Activated CD4-positive, alpha-beta T cell treated with anti-CD3 and anti-CD28 coated beads, Interleukin-10, Interleukin-2, amounts not matched to agents 100 ng/mL and 50 ng/mL, durations not matched to agents 16 hours and 8 hours (primary cell): ENCODE measurements around the gene ARHGEF28.

Source experiments
- DNase-seq: peaks from one replicate; pipeline ENCODE4 v3.0.0-alpha.2; 2020

Gene ARHGEF28

DNA sequence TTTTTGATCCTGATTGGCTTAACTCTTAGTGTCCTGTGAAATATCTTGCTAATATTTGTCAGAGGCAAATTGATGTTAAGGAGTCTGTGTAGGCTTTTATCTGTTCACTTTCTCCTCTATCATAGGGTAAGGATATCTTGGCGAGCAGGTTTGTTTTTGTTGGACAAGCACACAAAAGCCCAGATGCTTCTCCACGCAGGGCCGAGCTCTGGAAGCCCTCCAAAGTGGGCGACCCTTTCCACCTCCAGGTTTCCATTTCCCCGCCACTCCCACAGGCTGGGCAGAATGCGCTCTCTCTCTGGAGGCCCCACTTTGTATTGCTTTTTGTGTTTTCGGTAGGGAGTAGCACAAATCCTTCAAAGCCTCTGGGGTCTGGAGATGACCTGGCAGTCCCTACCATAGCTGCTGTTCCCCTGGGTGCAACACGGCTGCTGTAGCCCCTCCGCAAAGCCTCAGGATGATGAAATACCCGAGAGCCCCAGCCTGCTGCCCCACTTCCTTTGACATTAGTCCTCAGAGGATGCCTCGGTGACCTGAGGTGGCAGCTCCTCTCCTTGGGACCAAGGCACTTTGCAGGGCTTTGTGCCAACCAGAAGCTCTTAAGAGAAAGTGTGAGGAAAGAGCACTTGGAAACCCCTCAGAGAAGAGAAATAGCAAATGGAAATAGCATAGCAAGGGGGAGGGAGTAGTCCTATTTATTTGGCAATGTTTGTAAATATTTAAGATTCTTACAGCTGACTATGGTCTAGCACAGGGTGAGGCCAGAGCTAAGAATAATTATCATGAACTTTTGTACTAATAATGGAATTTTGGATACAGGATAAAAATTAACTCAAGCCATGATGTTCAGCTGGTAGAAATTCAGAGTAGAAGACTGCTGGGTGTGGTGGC lies 122.8 kb downstream of the ARHGEF28 start:
- no peak for DNase-seq

DNA sequence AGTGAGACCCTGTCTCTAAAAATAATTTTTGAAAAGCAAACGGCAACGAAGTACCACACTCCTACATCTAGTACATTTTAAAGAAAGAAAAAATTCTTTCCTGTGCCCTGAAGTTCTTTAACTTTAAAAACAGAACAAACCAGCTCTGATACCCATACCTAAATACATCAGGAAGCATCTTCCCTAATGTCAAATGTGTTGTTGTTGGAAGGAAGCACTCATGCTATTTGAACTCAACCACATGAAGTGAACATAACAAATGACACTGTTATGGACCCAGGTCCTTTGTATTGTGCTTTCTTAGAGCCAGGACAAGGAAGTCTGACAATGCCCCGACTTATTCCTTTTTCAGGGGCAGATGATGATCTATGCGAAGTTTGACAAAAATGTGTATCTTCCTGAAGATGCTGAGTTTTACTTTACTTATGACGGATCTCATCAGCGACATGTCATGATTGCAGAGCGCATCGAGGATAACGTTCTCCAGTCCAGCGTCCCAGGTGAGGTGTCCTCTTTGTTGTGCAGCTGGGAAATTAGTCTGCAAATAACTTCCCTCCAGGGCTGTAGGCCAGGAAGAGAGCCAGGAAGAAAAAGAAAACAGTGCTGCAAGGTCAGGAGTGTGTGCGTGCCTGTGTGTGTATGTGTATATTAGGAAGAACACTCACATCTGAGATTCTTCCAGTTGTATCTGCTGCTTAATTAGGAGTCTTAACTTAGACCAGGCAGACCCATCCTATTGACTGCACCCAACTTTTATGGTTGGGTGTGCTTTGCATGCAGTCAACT lies 123.7 kb downstream of the ARHGEF28 start:
- DNase-seq: no peak

DNA sequence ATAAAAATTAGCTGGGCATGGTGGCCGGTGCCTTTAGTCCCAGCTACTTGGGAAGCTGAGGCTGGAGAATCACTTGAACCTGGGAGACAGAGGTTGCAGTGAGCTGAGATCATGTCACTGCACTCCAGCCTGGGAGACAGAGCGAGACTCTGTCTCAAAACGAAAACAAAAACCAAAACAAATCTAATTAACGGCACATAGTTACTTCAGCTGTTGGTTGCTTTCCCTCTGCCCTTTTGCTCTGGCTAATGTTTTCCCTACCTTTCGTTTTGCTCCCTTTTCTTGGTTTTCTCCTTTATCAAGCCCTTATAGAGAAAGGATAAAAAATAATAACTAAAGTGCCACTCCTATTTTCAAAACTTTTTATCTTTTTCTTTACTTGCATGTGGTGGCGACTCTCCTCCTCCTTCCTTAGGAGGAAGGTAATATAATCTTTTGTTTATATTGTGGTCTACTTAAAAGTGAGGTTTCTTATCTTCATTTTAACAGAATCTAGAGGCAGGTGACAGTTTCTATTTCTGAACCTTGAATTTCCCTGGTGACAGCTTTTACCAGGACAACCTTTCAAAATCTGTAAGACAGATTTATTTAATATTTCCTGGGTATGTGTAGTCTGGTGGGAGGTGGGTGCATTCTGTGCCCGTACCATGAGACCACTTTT lies 125.4 kb downstream of the ARHGEF28 start:
- no peak for DNase-seq

DNA sequence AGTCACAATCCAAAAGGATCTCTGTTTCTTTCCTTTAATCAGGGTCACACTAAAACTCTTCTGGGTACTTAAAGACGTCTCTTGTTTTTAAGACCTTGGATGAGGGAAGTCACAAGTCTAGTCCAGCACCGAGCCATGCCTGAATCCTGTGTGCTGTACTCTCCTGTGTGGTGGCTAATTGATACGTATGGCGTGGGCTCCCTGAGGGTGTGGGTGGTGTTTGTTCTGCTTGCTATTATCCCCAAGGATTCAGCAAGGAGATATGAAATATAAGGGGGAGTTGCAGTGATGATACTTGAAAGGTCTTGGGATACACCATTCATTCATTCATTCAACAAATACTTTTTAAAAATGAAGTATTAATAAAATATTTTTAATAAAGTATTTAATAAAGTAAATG lies 128.3 kb downstream of the ARHGEF28 start:
- DNase-seq: no peak

DNA sequence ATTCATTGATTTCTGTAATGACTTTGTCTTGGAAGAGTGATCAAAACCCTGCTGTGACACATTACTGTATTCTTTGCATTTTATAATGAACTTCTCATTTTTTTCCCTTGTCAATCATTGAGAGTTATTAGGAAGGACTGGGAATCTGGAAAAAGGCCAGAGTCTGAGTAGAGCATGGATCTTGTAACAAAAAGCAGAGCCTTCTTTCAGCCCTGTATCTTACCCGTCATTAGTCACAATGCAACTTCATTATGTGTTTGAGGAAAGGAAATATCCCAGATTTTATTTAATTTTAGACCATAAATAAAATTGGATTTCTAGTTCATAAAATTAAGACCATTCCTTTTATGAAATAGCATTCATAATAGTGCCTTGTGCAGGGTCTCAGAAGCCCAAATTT lies 131.4 kb downstream of the ARHGEF28 start:
- no peak for DNase-seq

DNA sequence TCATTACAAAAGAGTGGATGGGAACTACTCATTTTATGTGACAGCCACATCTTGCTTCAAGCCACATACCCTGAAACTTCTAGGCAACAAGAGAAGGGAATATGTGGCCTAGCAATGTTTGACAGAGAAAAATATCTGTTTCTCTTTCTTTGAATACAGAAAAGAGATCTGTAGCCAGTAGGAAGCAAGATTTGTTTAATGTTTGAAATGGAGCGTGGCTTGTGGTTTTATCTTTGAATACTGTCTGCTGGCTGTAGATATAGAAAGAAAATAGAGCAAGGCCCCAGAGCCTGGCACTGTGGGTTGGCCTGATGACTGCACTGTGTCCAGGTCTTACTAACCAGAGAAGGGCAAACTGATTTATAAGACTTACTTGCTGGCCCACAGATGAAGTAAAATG lies 133.8 kb downstream of the ARHGEF28 start:
- no peak for DNase-seq

DNA sequence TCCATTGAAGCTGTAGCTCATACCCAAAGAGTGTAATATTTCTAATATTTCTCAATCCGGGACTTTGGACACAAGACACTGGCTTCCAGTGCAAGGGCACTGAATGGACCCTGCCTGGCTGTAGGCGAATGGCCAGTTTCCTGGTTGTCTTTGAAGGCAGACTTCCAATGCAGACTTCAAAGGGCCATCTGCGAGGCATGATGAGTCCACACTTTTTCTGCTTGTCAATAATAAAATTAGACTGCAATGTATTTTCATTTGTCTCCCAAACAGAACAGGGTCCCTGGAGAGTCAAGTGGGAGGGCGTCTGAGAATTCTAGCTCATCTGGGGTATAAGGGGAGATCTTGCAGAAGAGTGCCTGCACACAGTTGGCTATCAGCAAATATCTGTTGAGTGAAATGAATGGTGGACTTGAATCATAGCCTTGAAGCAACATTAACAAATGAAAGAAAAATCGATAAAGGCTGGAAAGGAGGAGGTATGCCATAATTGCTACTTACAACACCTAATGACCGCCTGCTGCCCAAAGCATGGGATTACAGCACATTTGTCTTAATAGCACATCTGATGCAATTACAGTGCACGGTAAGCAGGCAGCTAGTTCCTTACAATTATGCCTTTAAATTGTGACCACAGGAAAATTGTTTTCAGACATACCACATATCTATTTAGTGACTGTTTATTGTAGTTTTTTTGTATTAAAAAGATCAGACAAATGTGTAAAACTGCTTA lies 137.5 kb downstream of the ARHGEF28 start:
- DNase-seq: no peak

DNA sequence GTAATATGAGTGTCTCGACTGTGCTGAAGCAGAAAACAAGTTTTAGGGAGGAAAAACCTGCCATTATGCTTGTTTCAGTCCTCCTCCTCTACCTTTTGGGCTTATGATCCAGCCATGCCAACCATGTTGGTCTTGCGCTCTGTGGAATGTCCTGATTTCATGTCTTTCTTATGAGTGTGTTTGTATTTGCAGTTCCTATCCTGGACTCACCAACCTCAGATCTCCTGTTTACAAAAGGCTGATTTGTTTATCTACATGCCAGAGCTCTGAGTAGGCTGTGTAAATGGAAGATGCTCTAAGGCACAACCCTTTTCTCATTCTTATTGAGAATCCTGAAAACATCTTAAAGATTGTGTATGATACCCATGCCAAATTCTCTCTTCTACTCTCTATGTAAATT lies 138.6 kb downstream of the ARHGEF28 start:
- no peak for DNase-seq

DNA sequence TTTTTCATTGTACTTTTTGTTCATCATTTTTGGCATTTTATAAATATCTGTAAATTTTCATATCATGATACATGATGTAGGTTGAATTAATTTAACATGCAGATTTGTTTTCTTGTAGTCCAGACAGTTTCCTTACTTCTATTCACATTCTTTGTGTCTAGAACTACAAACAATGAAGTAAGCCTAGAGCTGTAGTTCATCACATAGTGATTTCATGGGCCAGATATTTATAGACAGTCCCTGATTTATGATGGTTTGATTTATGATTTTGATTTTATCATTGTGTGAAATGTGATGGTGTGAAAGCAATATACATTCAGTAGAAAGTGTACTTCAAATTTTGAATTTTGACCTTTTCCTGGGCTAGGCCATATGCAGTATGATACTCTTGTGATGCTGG lies 139.0 kb downstream of the ARHGEF28 start:
- DNase-seq: no peak

DNA sequence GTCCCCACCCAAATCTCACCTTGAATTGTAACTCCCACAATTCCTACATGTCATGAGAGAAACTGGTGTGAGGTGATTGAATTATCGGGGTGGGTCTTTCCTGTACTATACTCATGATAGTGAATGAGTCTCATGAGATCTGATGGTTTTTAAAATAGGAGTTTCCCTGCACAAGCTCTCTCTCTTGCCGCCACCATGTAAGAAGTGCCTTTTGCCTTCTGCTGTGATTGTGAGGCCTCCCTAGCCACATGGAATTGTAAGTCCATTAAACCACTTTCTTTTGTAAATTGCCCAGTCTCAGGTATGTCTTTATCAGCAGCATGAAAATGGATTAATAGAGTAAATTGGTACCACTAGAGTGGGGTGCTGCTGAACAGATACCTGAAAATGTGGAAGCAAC lies 140.9 kb downstream of the ARHGEF28 start:
- DNase-seq: no peak

DNA sequence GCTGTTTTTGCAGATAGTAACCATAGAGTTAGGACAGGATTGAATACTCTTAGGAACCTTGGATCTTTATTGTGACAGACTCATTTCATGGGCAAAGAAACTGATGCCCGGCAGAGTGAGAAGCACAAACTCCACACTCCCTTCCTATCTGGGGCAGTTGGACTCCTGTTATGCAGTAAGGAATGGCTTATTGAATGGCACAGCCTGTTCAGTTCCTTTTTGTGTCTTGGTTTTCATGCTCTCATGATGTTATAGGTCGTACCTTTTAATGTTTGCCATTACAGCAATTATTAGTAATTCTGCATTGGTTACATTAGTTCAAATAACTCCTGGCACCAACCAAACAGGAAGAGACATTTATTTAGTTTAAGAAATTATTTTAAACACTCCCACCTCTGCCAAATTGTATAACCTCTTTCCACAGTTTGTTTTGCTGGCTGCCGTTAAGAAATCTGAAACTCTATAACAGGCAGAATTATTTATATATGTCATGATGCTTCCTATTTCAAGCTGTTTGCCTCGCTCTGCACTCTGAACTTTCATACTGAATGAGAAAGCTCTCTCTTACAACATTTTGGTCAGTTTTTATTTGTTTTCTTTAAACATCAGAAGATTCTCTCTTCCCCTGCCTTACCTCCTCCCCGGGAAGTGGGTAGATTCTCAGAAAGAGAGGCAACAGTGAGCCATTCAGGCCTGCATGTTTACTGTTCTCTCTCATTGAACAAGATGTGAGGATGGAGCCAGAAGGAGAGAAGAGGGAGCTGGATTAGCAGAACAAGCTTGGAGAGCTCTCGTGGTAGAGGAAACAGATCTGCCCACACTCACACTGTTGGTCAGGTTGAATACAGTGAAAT lies 144.4 kb downstream of the ARHGEF28 start:
- DNase-seq: no peak

DNA sequence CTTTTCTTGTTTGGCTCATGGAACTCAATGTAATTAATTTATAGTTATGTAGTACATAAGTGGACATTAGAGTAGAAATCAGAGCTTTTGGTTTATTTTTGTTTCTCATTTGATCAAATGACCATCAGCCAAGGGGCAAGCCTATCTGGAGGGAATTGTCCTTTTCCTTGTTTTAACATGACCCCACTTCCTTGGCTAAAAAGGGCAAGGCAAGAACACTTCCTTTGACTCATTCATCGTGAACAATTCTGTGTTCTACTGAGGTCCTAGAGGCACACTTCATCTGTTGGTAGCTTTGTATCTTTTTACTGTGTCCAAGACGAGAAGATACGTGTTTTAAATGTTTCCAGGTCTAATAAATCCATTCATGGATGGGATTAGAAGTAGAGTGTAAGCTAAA lies 148.9 kb downstream of the ARHGEF28 start:
- DNase-seq: no peak

DNA sequence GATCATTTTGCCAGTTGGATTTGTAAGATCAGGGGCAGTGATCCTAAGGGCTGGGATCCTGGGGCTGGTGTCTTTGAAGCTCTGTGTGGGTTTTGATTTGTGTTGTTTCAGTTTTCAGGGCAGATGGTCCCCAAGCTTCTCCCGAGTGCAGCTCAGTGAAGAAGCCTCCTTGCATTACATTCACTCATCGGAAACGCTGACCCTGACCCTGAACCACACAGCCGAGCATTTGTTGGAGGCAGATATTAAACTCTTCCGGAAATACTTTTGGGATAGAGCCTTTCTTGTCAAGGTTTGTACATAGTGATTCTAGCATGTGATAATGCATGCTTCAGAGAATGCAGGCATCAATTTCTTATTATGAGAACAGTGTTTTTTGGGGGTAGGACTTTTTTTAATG lies 150.4 kb downstream of the ARHGEF28 start:
- no peak for DNase-seq

DNA sequence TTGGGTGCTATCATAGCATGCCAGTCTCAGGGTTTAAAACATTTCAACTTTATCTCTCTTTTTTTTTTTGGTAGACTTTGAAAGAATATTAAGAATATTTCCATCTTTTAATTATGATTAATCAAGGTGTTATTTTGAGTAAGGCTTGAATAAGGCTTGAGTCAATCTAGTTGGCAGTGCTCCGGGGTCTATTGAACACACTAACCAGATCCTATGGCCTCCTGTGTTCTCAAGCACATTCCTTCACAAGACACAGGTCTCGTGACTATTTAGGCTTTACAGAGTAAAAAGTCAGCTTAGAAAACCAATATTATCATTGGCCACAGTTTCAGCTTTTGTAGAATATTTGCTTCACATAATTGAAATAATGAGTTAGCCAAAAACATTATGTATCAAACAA lies 151.2 kb downstream of the ARHGEF28 start:
- DNase-seq: no peak

DNA sequence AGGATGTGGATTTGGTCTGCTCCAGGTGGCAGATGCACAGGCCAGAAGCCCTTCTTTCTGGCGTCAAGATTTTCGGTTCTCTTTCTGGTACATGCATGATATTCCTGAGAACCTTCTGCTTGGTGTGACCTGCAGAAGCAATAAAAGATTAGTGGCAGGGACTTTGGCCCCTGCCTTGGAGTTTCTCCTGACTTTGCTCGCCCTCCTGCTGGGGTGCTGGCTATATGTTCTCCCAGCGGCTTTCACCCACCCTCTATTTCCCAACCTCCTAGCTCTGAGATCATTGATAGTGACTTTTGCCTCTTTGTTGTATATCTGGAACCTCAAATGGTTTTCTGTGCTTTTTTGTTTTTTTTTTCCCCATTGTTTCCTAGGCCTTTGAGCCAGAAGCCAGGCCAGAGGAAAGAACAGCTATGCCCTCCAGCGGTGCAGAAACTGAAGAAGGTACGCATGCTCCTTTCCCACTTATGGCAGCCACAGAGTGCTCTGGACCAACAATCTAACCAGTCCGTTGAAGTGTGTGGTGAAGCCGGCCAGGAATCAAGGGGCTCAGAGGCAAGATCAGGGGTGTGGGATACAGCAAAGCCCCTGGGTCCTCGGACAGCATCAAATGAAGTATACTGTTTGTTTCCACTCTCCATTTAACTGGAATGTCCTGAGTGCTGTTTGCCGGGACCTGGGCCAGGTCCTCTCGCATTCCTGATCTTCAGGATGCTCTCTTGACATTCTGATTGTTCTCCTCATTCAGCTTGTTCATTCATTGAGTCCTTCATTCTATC lies 154.5 kb downstream of the ARHGEF28 start:
- no peak for DNase-seq

DNA sequence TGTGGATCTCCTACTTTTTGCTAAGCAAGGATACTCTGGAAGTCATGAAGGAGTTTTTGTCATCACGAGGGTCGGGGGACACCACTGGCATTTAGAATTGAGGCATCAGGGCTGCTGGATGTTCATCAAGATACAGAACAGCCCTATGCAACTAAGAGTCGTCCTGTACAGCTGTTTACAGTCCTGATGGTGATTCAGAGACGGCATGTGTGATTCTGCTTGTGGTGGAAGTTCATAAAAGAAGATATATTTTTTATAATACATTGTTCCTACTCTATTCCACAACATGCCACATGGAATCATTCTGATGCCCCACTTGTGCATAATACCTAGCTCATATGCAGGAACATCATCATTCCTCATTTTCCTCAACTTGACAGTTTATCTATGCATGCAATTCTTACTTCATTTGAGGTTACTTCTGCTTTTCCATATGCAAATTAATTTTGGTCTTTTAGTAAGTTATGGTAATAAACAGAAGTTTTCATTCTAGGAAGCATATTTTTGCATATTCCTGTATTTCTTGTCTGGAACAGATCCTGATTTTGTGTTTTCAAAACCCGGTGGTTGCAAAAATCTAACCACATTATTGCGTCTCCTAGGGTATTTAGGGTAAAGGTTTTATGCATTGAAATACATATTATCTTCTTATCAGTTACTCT lies 155.2 kb downstream of the ARHGEF28 start:
- DNase-seq: no peak

DNA sequence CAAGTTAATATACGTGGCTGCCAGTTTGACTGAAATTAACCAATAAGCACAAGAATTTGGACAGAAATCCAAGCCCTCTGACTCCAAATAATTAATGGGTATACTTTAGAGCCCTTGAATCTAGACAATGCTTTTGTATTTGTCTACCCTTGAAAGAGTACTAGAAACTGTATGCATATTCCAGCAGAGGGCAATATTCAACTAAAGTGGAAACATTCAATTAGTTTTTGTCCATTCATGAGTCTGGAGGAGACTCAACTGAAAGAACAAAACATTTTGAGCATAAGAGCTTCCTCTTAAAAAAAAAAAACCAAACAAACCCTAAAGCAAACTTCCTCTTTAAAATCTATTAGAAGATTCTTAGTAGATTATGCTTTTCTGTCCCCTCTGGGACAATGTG lies 157.8 kb downstream of the ARHGEF28 start:
- no peak for DNase-seq

DNA sequence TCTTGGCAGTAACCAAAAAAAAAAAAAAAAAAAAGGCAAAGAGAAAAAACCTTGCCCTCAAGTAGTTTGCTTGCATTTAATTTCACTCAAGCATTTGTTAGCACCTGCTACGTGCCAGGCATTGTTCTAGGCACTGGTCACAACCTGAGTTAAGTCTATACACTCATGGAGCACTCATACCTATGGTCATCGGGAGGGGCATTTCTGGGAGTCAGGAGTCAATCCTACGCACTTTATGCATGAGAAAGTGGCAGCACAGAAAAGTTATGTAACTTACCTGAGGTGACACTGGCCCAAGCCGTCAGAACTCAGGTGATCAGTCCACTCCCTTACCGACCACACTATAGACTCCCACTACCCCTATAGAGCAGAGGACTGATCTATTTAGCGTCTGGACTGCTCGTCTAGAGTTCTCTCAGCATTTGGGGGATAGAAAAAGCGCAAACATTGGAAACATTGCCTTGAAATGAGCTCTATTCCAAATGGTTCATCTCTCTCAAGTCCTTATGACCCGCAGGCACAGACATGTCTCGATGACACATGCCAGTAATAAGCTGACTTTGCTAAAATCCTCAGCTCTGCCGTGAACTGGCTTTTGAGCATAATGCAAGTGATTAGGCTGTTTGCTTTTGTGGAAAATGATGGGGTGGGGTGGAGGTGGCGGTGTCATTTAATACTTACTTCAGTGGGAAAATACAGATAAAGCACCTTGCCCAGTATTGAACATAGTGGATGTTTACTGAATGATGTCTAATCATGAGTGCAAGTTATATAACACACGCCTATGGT lies 160.2 kb downstream of the ARHGEF28 start:
- DNase-seq: no peak

DNA sequence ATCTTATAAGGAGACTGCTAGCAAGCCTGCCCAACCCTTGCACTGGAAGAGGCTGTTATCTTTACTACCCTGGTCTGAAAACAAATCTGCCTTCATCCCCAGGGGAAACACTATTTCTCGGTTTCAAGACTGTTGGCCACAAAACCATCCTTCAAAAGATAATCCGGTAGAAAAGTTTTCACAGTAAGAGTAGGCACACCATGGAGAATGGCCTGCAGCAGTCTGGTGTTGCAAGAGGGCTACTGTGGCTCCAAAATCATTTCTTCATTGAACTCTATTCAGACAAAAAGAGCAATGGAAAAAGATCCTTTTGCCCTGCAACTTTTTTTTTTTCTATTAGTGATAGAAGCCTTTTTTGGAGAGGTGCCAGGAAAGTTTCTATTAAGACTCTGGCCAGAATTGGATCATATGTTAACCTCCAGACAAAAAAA lies 163.9 kb downstream of the ARHGEF28 start:
- no peak for DNase-seq

DNA sequence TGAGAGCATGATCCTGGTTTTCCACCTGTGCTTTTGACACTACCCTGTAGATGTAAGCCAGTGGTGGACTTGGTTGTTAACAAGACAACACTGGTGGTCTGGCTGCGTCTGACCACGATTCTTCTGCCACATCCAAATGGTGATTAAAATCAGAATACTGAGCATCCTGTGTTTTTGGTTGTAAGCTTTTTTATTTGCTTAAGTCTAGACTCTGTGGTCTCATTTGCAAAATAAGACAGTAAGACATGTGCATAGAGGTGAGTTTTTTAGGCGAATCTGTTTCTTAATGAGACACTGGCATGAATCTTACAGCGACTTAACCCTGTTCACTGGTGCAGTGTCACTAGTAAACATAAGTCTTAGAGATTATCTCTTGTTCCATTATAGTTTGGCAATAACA lies 165.4 kb downstream of the ARHGEF28 start:
- DNase-seq: no peak
